Stimulated activated CD8-positive, alpha-beta memory T cell treated with anti-CD3 and anti-CD28 coated beads, Interleukin-7, amount 100 ng/mL, for 1 hour (primary cell): ENCODE measurements around the gene IFT20.
"Not testable (repeated sequence)": the region's sequence is repeated elsewhere in the genome, so short reads cannot be mapped to it uniquely, and the experiment has no call there.

Experiments
- DNase-seq, 2 donors: peaks; one replicate each; pipeline ENCODE4 v3.0.0-alpha.2; 2020; ENCODE audit warnings: low read depth in 2 of 2

The IFT20 gene

DNA sequence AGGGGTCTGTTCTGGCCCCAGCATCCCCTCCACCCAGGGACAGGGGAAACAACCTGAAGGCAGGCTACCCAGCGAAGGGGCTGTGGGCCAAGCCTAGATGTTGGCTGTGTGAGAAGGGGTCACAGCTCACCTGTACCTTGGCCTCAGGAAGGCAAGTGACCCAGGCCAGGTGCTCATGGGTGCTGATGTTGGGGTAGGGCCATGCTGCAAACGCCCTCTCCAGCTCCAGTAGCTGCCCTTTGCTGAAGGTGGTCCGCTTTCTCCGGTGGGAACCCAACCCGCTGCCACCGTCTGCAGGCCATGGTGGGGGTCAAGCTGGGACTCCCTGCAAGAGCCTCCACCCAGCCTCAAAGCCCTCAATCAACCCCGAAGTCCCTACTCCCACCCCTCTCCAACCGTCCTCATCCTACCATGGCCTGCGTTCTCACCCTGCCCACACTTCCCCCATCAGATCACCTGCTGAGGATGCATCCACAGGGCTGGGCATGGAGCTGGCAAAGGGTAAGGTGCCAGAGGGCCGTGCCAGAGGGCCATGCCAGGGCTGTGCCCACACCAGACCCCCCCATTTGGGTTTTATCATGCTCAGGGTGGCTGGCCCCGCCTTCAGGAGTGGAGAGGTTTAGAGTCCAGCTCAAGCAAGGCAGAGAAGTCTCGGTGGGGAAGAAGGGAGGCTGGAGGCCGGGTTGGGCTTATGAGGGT, 29.5 kb upstream of the IFT20 start, which contains the start of gene SEBOX:
Gene SEBOX, minus strand, starts transcription at position 535 of the 699 bp plus-strand sequence. Its CDS starts 48 bp downstream, at position 487.
- DNase-seq: no peak

GRCh38 chr17:28363776-28364650, 28.7 kb upstream of the IFT20 start:
- DNase-seq: no peak

- DNase-seq: no peak
Observed at GRCh38 chr17:28363186-28363585, 27.9 kb upstream of the IFT20 start.

DNA sequence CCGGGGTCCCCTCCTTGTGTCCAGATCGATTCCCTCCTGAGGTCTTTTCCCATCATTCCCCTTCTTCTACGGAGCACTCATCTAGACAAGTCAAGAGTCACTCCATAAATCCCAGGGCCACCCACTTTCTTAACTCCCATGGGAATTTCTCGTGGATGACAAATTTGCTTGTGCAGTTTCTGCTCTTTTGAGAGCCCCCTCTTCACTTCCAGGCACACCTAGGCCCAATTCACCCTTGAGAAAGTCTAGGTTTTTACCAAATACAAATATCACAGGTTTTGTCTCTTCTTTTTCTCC, 22.6 kb upstream of the IFT20 start:
- DNase-seq: no peak

DNA sequence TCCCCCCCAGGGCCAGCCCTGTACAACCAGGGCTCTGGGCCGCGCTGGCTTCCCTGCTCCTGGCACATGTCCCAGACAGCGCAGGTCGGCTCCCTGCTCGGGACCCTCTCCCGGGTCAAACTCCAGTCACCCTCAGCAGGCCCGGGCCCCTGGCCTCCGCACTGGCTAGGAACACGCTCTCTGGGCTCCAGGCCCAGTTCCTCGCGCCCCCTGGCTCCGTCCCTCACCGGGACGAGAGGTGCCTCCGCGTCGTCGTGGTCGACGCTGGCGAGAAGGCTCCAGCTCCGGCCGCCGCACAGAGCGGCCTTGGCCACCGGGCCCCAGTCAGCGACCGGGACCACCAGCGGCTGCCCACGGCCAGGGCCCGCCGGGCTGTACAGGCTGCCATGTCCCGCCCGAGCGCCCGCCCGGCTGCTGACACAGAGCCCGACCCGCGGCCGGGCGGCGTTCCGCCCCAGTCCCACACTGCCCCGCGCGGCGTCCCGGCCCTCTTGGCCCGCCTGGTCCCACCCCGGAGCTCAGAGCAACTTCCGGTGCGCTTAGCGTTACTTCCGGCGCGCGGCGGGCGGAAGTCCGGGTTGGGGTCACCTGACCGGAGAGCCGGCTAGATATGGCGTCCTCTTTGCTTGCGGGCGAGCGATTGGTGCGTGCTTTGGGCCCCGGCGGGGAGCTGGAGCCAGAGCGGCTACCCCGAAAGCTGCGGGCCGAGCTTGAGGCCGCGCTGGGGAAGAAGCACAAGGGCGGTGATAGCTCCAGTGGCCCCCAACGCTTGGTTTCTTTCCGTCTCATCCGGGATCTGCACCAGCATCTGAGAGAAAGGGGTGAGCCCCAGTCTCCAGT, 22.0 kb upstream of the IFT20 start, which contains the start of gene POLDIP2:
Gene POLDIP2, minus strand, starts transcription at position 467 of the 840 bp plus-strand sequence. Its CDS starts 79 bp downstream, at position 388.
- peak; percentile 90 to 93 for DNase-seq

DNA sequence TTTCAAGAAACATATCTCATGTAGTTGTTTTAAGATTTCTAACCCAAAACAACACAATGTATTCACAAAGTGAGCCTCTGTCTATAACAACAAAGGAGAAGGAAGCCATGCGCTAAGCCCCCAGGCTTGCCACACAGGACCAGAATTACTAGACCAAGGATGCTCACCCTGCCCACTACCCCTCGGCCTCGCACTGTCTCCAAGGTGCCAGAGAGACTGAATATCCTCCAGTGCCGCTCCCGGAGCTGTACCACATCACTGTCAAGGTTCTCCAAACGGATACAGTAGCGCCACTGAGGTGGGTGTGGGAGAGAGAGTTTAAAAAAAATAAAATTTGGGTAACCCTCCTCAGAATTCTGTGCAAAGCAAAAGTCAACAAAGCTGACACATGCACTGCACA, 15.0 kb upstream of the IFT20 start:
- no peak for DNase-seq

DNA sequence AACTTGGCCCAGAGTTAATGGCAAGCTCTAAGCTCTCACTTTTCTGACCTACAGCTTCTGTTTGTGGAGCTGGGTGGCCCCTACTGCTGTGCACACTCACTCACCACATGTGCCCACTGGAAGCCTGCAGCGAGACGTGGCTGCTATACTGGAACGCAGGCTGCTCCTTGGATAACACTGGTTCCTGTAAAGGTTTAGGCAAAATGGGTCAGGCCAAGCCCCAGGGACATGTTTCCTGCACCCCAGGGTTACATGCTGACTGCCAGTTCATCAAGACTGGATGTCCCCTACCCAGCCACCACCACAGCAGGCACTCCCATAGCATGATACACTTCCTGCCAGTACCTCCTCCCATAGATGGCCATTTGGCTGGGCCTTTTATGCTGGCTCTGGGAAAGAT, 13.7 kb upstream of the IFT20 start:
- no peak for DNase-seq

DNA sequence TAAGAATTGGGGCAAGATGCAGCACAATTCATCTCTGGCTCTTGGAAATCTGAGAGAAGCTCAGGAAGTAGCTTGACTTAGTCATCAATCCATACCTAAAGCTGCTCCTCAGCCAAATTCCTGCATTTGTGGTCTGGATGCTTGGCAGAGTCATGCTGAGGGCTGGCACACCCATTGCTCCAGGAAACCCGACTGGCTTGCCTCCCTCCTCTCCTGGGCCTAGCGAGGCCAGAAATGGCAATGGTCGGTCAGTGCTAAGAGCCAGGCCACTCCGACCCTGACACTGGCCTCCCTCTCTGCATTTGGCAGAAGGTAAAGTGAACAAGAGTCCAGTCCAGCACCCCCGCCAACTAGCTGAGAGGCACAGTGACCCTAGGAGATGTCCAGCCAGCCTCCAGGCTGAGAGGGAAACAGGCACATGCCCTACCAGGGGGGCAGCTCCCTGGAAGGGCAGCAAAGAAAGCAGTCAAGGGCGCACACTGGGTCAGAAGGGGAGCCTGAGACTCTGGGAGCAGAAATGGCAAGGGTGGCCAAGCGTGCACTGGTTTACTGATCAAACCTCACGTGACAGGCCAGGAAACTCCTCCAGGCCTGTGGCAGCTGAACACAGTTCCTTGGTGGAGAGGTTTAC, 12.1 kb upstream of the IFT20 start:
- no peak for DNase-seq

GRCh38 chr17:28346746-28347246, 11.5 kb upstream of the IFT20 start:
- DNase-seq: no peak

DNA sequence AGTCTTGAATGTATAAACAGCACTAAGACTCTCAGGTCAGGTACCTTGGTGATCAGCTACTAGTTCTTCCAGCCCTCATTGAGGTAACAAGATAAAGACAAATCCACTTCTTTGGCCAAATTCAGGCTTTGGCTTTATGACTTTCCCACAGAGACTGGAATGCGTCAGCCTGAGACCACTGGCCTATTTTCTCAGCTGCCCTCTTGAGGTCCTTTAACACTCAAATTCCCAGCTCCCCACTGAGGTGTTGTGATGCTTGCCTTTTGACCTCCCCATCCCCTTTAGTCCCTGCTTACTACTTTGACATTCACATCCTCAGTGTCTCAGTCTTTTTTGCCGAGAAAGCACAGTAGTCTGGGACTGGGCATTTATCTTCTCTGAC, 10.9 kb upstream of the IFT20 start:
- DNase-seq: no peak

DNA sequence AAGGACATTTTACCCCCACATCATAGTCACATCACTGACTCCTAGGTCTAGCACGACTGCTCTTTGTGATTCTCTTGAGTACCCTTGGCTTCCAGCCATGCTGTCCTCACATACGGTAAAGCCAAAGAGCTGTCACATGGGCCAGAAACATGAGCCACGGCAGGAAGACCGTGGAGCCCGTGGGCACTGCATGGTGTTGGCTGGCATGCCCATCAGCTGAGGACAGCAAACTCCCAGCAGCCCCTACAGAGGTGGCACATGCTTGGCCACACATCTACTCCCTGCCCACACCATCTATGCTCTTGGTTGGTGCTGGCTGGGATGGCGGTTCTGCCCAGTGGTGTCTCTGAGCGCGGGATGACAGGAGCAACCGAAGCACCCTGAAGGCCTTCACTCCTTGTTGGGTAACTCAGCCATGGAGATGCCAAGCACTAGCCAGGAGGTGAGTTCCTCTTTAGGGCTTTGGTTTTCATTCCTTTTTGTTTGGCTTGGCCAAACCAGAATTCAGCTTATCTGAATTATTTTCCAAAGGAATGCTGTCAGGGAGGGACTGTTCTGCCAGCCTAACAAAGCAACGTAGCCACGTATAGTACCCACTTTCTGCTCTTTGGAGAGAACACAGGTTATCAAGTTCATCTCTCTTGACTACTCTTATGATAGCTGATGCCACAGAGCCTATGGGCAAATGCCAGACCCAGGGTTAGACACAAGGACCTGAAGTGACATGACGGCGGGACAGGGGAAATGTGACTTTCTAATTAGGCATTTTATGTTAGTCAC, 10.3 kb upstream of the IFT20 start:
- DNase-seq: no peak

- DNase-seq: no peak
Observed at GRCh38 chr17:28344435-28344901, 9.2 kb upstream of the IFT20 start.

DNA sequence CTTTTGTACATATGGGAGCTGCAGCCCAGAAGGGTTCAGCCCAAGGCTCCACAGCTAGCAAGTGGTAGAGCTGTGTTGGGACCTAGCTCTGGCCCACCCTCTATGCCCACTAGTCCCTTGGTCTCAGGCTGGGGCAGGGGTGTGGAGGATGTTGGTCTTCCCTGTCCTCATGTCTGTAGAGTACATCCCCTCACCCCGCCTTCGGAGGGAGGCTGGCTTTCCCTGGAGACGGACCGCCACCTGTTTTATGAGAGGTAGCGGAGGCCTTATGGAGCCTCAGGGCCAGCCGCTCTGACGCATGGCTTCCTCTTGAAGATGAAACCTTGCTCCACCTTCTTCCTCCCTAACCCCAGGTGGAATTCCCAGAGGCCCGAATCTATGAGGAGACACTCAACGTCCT, 8.7 kb upstream of the IFT20 start:
- DNase-seq: no peak

GRCh38 chr17:28343491-28343932, 8.2 kb upstream of the IFT20 start:
- DNase-seq: no peak

DNA sequence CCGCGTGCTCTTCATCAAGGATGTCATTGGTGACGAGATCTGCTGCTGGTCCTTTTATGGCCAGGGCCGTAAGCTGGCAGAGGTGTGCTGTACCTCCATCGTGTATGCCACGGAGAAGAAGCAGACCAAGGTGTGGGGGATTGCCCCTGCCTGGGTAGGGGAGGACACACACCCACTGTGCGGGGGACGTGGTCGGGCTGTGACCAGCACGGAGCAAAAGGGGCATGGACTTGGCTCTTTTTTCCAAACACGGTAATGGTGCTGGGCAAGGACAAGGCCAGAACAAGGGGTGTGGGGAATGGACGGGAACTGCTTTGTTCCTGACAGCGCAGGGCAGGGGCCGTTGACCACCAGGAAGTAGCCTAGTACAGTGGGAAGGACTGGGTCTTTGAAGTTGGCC, 7.0 kb upstream of the IFT20 start:
- DNase-seq: no peak

DNA sequence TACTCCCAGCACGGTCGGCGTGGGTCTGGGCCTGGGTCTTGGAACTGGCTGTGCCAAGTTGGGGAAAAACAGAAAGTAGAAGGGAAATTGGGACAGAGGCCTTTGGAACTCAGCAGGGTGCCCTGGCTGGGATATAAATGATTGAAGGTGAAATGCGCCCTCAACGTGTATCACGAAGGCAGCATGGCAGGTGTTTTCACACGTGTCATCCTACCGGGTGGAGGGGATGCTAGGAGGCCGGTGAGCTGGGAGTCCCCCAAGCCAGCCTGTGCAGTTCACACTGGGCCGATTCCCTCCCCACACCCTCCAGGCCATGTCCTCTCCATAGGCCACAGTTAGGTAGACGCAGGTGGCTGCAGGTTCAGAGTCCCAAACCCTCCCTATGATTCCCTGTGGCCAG, 6.2 kb upstream of the IFT20 start:
- no peak for DNase-seq

- DNase-seq: no peak
Observed at GRCh38 chr17:28340374-28340773, 5.1 kb upstream of the IFT20 start.

- DNase-seq: no peak
Observed at GRCh38 chr17:28339431-28339830, 4.2 kb upstream of the IFT20 start.

DNA sequence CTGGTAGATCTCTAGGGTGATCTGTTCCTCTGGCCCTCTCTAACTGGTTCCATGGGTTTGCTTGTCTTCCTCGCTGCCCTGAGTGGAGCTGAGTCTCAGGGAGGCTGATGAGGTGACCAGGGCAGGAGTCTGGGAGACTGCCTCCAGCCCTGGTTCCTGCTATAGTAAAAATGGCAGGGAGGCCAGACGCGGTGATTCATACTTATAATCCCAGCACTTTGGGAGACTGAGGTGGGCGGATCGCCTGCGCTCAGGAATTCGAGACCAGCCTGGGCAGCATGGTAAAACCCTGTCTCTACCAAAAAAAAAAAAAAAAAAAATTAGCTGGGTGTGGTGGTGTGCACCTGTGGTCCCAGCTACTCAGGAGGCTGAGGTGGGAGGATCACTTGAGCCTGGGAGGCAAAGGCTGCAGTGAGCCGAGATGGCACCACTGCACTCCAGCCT, 3.5 kb upstream of the IFT20 start:
- not testable (repeated sequence) for DNase-seq

GRCh38 chr17:28338056-28338768, 2.9 kb upstream of the IFT20 start:
- no peak for DNase-seq
